ENCODE results near the gene CRY1.

CRY1 gene

GRCh38 chr12:107093417-107094182 is at the start of gene CRY1:
CRY1 (minus strand) TSS chr12:107093549; CDS start chr12:107092961, 588 bp downstream.
- H3K27ac ChIP-seq: peak within 1 kb of the TSS; percentile 71
- peak; percentile 72 for DNase-seq (ENCODE audit: low read depth, low spot score)

DNA sequence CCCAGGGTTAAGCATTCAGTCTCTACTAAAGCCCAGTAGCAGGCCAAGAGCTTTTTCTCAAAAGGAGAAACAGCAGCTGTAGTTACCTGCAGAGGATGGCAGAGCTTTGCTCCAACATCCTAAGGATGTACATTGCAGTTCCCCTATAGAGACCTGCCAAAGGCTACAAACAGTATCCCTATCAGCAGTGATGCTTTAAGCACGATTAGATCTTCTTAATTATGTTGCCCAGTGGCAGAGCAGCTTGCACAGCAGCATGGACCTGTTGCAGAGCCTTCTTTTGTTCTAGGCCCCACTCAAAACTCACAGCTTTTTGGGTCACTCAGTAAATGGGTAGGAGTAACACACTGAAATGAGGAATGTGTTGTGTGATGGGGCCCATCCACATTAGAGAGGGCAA is 46.4 kb upstream of the CRY1 start:
- H3K27ac ChIP-seq: no peak overlapping the region
- DNase-seq (ENCODE audit: low read depth, low spot score): no peak

GRCh38 chr12:107138990-107139389 is 45.6 kb upstream of the CRY1 start:
- DNase-seq (ENCODE audit: low read depth, low spot score): no peak
- H3K27ac ChIP-seq: no peak overlapping the region

- no peak overlapping the region for H3K27ac ChIP-seq
- DNase-seq (ENCODE audit: low read depth, low spot score): no peak
Observed at GRCh38 chr12:107135177-107135576, 41.8 kb upstream of the CRY1 start.

- DNase-seq (ENCODE audit: low read depth, low spot score): no peak
- H3K27ac ChIP-seq: no peak overlapping the region
Observed at GRCh38 chr12:107134558-107134957, 41.2 kb upstream of the CRY1 start.

- H3K27ac ChIP-seq: no peak overlapping the region
- no peak for DNase-seq (ENCODE audit: low read depth, low spot score)
Observed at GRCh38 chr12:107133462-107133861, 40.1 kb upstream of the CRY1 start.

GRCh38 chr12:107131832-107132616 is 38.7 kb upstream of the CRY1 start:
- DNase-seq (ENCODE audit: low read depth, low spot score): peak; percentile 3
- H3K27ac ChIP-seq: no peak overlapping the region

DNA sequence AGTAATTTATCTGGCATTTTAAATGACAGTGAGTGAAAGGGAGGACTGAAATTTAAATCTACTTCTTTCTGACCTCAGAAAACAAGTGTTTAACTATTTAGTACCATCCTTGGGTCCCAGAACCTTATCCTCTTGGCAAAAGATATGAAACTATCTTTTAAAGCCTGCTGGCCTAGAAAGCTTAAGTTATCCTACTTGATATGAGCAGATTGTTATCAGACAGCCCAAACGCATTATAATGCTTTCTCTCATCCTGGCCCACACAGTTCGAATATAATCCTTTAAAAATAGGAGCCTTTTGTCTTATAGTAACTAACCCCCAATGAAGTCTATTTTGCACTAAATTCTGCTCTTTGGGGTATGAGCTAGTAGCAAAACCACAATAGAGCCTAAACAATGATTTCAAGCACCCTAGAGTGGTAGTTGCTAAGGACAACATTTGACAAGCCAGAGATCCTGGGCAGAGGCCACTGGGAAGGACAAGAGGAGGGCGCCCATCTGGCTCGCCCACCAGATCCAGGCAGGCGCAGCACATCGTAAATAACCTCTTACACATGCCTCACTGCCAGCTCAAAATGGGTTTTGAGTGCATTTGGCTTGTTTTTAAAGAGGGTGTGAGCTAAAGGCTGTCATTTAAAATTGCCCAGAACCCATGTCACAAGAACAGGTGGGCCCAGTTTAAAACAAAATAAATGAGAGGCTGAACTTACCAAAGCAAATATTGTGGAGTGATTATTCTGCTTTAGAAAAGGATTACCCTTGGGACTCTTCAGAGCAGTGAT is 37.7 kb upstream of the CRY1 start:
- DNase-seq (ENCODE audit: low read depth, low spot score): no peak

DNA sequence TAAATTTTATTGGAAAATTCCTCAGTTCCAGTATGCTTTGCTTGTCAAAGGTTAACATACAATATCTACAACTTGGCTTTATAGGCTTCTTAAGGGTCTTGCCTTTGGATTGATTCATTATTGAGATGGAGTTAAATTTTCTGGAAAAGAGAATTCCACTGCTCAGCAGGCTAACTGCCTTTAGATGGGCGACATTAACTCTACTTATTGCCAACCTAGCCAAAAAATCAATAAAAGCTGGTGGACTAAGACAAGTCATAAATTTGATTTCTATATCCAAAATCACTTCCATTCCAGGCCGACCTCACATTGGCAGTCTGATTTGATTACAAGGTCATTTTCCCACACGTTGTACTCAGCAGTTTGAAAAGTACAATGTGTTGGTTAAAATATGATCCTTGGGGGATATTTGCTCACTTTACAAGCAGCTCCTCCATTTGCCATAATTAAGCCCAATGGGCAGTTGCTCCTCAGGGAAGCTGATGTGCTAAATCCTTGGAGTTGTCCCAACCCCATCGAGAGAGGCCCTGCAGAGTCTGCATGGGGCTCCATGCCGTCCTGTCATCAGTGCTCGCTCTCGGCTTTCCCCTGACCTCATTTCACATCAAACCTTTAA is 36.1 kb upstream of the CRY1 start:
- no peak for DNase-seq (ENCODE audit: low read depth, low spot score)
- no peak overlapping the region for H3K27ac ChIP-seq

More for the DNA sequence above, 37.7 kb upstream of the CRY1 start:
- H3K27ac ChIP-seq: no peak overlapping the region

- DNase-seq (ENCODE audit: low read depth, low spot score): no peak
- no peak overlapping the region for H3K27ac ChIP-seq
Observed at GRCh38 chr12:107127482-107128430, 34.4 kb upstream of the CRY1 start.

DNA sequence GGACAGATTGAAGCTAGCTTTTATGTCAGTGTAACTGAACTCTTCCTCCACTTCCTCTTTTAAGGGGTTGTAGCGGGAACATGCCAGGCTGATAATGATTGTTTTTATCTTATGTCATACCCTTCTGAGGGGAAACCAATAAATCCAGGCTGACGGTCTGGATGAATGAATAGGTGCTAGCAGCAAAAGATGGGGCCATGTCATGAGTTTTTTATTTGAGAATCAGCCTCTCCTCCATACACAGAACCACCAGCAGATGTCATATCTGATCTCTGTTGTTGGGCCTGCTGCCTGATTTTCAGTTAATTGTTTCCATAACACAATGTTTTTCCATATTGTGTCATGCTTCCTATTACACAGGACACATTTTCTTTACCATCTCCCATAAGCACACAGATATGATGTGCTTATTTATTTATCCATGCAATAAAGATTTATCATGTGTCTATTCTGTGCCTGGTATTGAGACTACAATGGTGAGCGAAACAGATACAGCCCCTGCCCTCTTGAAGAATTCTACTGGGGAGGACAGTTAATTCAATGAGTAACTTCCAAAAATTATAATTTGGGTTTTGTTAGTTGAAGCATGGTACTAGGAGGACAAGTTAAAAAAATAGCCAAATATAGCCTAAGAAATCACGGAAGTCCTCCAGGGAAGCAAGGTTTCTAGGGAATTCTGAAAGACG is 33.6 kb upstream of the CRY1 start:
- DNase-seq (ENCODE audit: low read depth, low spot score): no peak

GRCh38 chr12:107125833-107126232 is 32.5 kb upstream of the CRY1 start:
- no peak overlapping the region for H3K27ac ChIP-seq
- DNase-seq (ENCODE audit: low read depth, low spot score): no peak

More for the DNA sequence above, 33.6 kb upstream of the CRY1 start:
- H3K27ac ChIP-seq: no peak overlapping the region

DNA sequence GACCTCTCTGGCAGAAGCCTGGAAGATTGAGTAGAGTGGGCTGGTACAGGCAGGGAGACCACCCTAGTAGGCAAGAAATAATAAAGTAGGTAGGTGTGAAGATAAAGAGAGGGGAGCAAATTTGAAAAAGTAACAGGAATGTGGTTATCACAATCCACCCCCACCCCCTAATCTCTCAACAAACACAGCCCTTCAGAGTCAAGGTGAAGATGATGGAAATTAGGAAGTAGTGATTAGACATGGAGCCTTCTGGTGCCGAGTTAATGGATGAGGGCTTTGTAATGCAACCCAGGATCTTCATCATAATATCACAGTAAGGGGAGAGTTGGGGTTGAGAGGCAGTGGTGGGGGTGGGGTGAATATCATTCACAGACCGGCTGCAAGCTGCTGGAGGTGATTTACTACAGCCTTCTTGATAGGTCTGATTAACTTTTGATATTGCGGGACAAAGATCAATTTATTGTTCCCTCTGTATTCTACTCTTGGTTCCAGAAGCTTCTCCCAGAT is 29.2 kb upstream of the CRY1 start:
- H3K27ac ChIP-seq: no peak overlapping the region
- no peak for DNase-seq (ENCODE audit: low read depth, low spot score)

- no peak overlapping the region for H3K27ac ChIP-seq
- DNase-seq (ENCODE audit: low read depth, low spot score): no peak
Observed at GRCh38 chr12:107119091-107119490, 25.7 kb upstream of the CRY1 start.

DNA sequence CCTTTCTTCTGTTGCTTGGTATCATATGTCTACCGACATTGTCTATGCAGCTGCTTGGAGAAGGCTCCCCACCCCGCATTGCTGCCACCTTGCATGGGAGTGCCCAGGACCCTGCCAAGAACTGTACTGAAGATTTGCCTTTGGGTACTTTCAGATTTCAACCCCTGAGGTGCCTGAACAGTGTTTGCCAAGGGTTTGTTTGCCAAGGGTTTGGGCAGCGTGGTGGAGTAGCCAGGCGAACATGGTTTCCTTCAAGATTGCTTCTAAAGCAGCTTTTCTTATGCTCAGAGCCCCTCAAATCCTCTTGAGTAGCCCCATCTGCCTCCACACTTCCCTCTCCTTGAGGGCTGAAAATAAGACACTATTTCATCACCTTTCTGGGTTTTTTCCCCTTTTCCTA is 25.3 kb upstream of the CRY1 start:
- no peak for DNase-seq (ENCODE audit: low read depth, low spot score)
- H3K27ac ChIP-seq: no peak overlapping the region

GRCh38 chr12:107115119-107115518 is 21.8 kb upstream of the CRY1 start:
- DNase-seq (ENCODE audit: low read depth, low spot score): no peak
- H3K27ac ChIP-seq: no peak overlapping the region

GRCh38 chr12:107111314-107111713 is 18.0 kb upstream of the CRY1 start:
- no peak overlapping the region for H3K27ac ChIP-seq
- DNase-seq (ENCODE audit: low read depth, low spot score): no peak

Data from epithelial cell of prostate (primary cell).